ENCODE results near the gene FBLN2. TPM values are rescaled to one million over a fixed set of nuclear protein-coding genes. Genes with fewer than 3 reads are reported as not detected.

The FBLN2 gene
- total and polyA plus RNA-seq, 2 of the 4 experiments (the other 2 are of a cell fraction): 11.8 to 60.8 TPM

GRCh38 chr3:13582366-13583250, 33.7 kb downstream of the FBLN2 start (continued):
- no peak for TF ChIP-seq CEBPB (IDR thresholded peaks at IDR 0.05; ENCODE audit: low read depth, low read length)

GRCh38 chr3:13583251-13584180, 34.6 kb downstream of the FBLN2 start:
- Histone ChIP-seq H2BK5ac (ENCODE audit: low read depth, low read length, poor library complexity, severe bottlenecking) (no peak overlapping the region), H3K27me3 (ENCODE audit: control insufficient read depth, insufficient read depth, low read length) (no peaks in the 10 kb centered on the region), H2AFZ (replicated peaks; ENCODE audit: low read length, poor library complexity) (no peak overlapping the region), H2AK5ac (ENCODE audit: low read depth, low read length) (no peak overlapping the region), H4K8ac (ENCODE audit: low read depth in 2 of 2, low read length in 2 of 2) (no peak overlapping the region), H4K91ac (ENCODE audit: insufficient read depth, low read depth, low read length) (no peak overlapping the region), H3K36me3 (ENCODE audit: control insufficient read depth, insufficient read depth, low read length) (no peaks in the 10 kb centered on the region), H3K9me3 (ENCODE audit: control insufficient read depth, insufficient read depth, low read length) (no peaks in the 10 kb centered on the region), H3K9me1 (ENCODE audit: insufficient read depth, low read length) (peaks cover 2% of the 10 kb centered on the region; the same call in 1 of the 2 replicates), H4K20me1 (ENCODE audit: insufficient read depth, low read length) (no peaks in the 10 kb centered on the region), H2BK20ac (ENCODE audit: low read depth, low read length) (no peak overlapping the region), H2BK15ac (ENCODE audit: low read depth, low read length) (no peak overlapping the region), H3K9ac (ENCODE audit: low read depth, low read length) (no peak overlapping the region), H3K4ac (ENCODE audit: low read depth, low read length) (no peak overlapping the region), H3K4me3 (ENCODE audit: insufficient read depth, low read depth, low read length) (no peak overlapping the region), H3K27ac (ENCODE audit: insufficient read depth, low read length) (no peak overlapping the region), H2BK120ac (ENCODE audit: low read depth, low read length) (no peak overlapping the region), H3K56ac (ENCODE audit: extremely low read depth, insufficient read depth, low read length) (no peak overlapping the region), H3K79me1 (ENCODE audit: low read depth in 1 of 2, low read length in 2 of 2) (no peaks in the 10 kb centered on the region), H4K5ac (ENCODE audit: low read depth, low read length) (no peak overlapping the region), H2AK9ac (replicated peaks; ENCODE audit: low read depth, low read length, poor library complexity) (peak overlapping the region; percentile 42), H3K14ac (replicated peaks; ENCODE audit: low read depth, low read length) (no peak overlapping the region), H3K23ac (ENCODE audit: low read depth, low read length) (no peak overlapping the region), H3K18ac (ENCODE audit: low read depth, low read length) (no peak overlapping the region), H3K4me1 (ENCODE audit: control insufficient read depth, insufficient read depth, low read length) (no peaks in the 10 kb centered on the region), H3K4me2 (ENCODE audit: low read depth, low read length) (no peak overlapping the region)
- ChIA-PET CTCF (interaction anchor here (0.6 kb wide), 1 partner anchor 87 kb away, joined by 3 read pairs; no protein-coding TSS in a partner anchor), POLR2A (ENCODE audit: unreplicated experiment) (no interaction called here)
- no TSS peak for BruUV-seq (replicated peaks)
- intact Hi-C loops (cut with micrococcal nuclease) (no loop called here), in situ Hi-C loops (cut with MboI; ENCODE audit: low sequenced_read_pairs) (no loop called here), dilution Hi-C loops (cut with HindIII; ENCODE audit: low sequenced_read_pairs, unreplicated experiment) (no loop called here)
- no CpG with 5 or more reads among the region's 15 CpGs for WGBS, 2 experiments (ENCODE audit: extremely low coverage in 2 of 2, insufficient read length in 1 of 2)
- DNase-seq (no peak), ATAC-seq (ENCODE audit: low read depth) (no peak)
- TF ChIP-seq CHD1 (IDR thresholded peaks at IDR 0.05; ENCODE audit: low read depth, low read length): no peak
- no peak for TF ChIP-seq POLR2A (IDR thresholded peaks at IDR 0.05; ENCODE audit: low read depth, low read length)
- no peak for TF ChIP-seq USF2 (IDR thresholded peaks at IDR 0.05; ENCODE audit: low read depth, low read length)
- no peak for TF ChIP-seq MXI1 (IDR thresholded peaks at IDR 0.05; ENCODE audit: borderline replicate concordance, low read depth, low read length)
- TF ChIP-seq BHLHE40 (IDR thresholded peaks at IDR 0.05; ENCODE audit: low read depth, low read length): no peak
- TF ChIP-seq RCOR1 (IDR thresholded peaks at IDR 0.05; ENCODE audit: insufficient replicate concordance, low read length): no peak
- TF ChIP-seq MAZ (IDR thresholded peaks at IDR 0.05; ENCODE audit: borderline replicate concordance, low read depth, low read length): no peak
- no peak for TF ChIP-seq CTCF (conservative IDR thresholded peaks at IDR 0.05; ENCODE audit: low read depth, low read length)
- TF ChIP-seq CEBPB (IDR thresholded peaks at IDR 0.05; ENCODE audit: low read depth, low read length): no peak
- TF ChIP-seq RAD21 (IDR thresholded peaks at IDR 0.05; ENCODE audit: low read length): no peak
- TF ChIP-seq FOS (IDR thresholded peaks at IDR 0.05; ENCODE audit: low read depth, low read length): no peak
- TF ChIP-seq RFX5 (IDR thresholded peaks at IDR 0.05; ENCODE audit: low read depth, low read length): no peak

Measured in IMR-90 (cell line).